SW480 (cell line): ENCODE data around the gene DECR2.
"Not testable (repeated sequence)": the region's sequence is repeated elsewhere in the genome, so short reads cannot be mapped to it uniquely, and the experiment has no call there.

Experiments used
- DNase-seq: peaks from one replicate; pipeline ENCODE4 v3.0.0-alpha.2; 2016; ENCODE audit warnings: low spot score

DECR2 gene

GRCh38 chr16:401468-402348 lies at the start of gene DECR2:
Gene DECR2, plus strand, starts transcription at chr16:401885. Its CDS starts 79 bp downstream, at chr16:401964.
- peak; percentile 82 for DNase-seq

GRCh38 chr16:352547-353403 lies 48.9 kb upstream of the DECR2 start, which contains the start of gene AXIN1:
Gene AXIN1, minus strand, starts transcription at chr16:352723. Its CDS starts 5,698 bp downstream, at chr16:347025.
- peak; percentile 96 for DNase-seq

GRCh38 chr16:353404-354290 lies 48.0 kb upstream of the DECR2 start:
- DNase-seq = no peak

GRCh38 chr16:354291-354881 lies 47.3 kb upstream of the DECR2 start:
- no peak for DNase-seq

- DNase-seq = no peak
Measured at GRCh38 chr16:354971-355461, 46.7 kb upstream of the DECR2 start.

GRCh38 chr16:356741-357140 lies 44.9 kb upstream of the DECR2 start:
- no peak for DNase-seq

GRCh38 chr16:359067-359763 lies 42.5 kb upstream of the DECR2 start:
- no peak for DNase-seq

GRCh38 chr16:359871-360697 lies 41.6 kb upstream of the DECR2 start:
- DNase-seq = no peak

GRCh38 chr16:360698-361336 lies 40.9 kb upstream of the DECR2 start:
- DNase-seq = no peak

GRCh38 chr16:361341-361871 lies 40.3 kb upstream of the DECR2 start:
- no peak for DNase-seq

GRCh38 chr16:361872-362701 lies 39.6 kb upstream of the DECR2 start:
- DNase-seq = peak; percentile 85

- not testable (repeated sequence) for DNase-seq
Measured at GRCh38 chr16:362702-362999, 39.0 kb upstream of the DECR2 start.

GRCh38 chr16:363110-363765 lies 38.4 kb upstream of the DECR2 start:
- no peak for DNase-seq

- no peak for DNase-seq
Measured at GRCh38 chr16:363766-364490, 37.8 kb upstream of the DECR2 start.

- DNase-seq = no peak
Measured at GRCh38 chr16:364595-365491, 36.8 kb upstream of the DECR2 start.

GRCh38 chr16:366476-366875 lies 35.2 kb upstream of the DECR2 start:
- no peak for DNase-seq
